Prostate gland (tissue), 2 donors: ENCODE results near the gene PRRT4.

Experiments used
- POLR2A ChIP-seq: fragments of 450-650 bp; IDR thresholded peaks from one replicate; pipeline ENCODE4 v1.6.1; 2016; ENCODE audit warnings: antibody characterized with exemption, mild to moderate bottlenecking
- POLR2AphosphoS5 ChIP-seq: sonication (generic); formaldehyde crosslinking; IDR thresholded peaks from one replicate; pipeline ENCODE4 v1.6.1; 2017; ENCODE audit warnings: antibody characterized with exemption
- TF ChIP-seq, protein P1 (sequence below), 4 experiments: fragments of 200-600 bp in 2 of 4; fragments of 450-650 bp in 2 of 4; sonication (generic) in 2 of 4; IDR thresholded peaks; 1 replicate in 3 of 4; 2 replicates in 1 of 4; pipeline ENCODE4 v1.5.1; 2016 to 2019; ENCODE audit warnings: antibody characterized with exemption in 4 of 4, mild to moderate bottlenecking in 2 of 4, moderate library complexity in 2 of 4

DNA sequence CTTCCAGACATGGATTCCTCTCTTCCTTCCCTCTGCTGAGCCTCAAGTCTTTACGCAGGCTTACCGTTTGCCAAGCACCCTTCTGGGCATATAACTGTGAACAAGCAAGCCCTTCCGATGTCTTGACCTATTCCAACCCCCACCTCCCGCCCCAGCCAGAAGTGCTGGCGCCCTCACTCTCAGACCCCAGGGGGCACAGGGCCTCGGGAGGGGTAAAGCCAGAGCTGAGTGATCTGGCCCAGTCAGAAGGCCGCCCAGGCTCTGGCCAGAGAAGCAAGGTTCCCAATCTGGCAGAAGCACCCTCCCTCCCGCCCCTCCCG lies 1.2 kb downstream of the PRRT4 start:
- TF ChIP-seq, protein P1, sequence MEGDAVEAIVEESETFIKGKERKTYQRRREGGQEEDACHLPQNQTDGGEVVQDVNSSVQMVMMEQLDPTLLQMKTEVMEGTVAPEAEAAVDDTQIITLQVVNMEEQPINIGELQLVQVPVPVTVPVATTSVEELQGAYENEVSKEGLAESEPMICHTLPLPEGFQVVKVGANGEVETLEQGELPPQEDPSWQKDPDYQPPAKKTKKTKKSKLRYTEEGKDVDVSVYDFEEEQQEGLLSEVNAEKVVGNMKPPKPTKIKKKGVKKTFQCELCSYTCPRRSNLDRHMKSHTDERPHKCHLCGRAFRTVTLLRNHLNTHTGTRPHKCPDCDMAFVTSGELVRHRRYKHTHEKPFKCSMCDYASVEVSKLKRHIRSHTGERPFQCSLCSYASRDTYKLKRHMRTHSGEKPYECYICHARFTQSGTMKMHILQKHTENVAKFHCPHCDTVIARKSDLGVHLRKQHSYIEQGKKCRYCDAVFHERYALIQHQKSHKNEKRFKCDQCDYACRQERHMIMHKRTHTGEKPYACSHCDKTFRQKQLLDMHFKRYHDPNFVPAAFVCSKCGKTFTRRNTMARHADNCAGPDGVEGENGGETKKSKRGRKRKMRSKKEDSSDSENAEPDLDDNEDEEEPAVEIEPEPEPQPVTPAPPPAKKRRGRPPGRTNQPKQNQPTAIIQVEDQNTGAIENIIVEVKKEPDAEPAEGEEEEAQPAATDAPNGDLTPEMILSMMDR (IDR thresholded peaks at IDR 0.05), result no peak
- no peak for TF ChIP-seq POLR2A
- TF ChIP-seq POLR2AphosphoS5, result no peak
